GM21619 (cell line): Measurements from ENCODE around the gene ASXL1.

Source experiments
- ATAC-seq: cut with Tn5 transposase; IDR thresholded peaks from one replicate; pipeline ENCODE4 v1.9.1; 2021; ENCODE audit not compliant: unreplicated experiment

Gene ASXL1

GRCh38 chr20:32437391-32438074, 79.4 kb downstream of the ASXL1 start:
- ATAC-seq = no peak

- ATAC-seq = no peak
Observed at GRCh38 chr20:32438331-32438858, 80.3 kb downstream of the ASXL1 start.

GRCh38 chr20:32439132-32439829, 81.2 kb downstream of the ASXL1 start:
- no peak for ATAC-seq

- no peak for ATAC-seq
Observed at GRCh38 chr20:32440069-32440757, 82.1 kb downstream of the ASXL1 start.

- no peak for ATAC-seq
Observed at GRCh38 chr20:32440758-32441078, 82.6 kb downstream of the ASXL1 start.

GRCh38 chr20:32441638-32442037, 83.5 kb downstream of the ASXL1 start:
- ATAC-seq = no peak

GRCh38 chr20:32442630-32443373, 84.7 kb downstream of the ASXL1 start:
- ATAC-seq = no peak

GRCh38 chr20:32443386-32443974, 85.3 kb downstream of the ASXL1 start:
- no peak for ATAC-seq

GRCh38 chr20:32444474-32445220, 86.5 kb downstream of the ASXL1 start:
- ATAC-seq = no peak

GRCh38 chr20:32445539-32446273, 87.6 kb downstream of the ASXL1 start:
- ATAC-seq = no peak

GRCh38 chr20:32446301-32447100, 88.4 kb downstream of the ASXL1 start:
- ATAC-seq = no peak

- no peak for ATAC-seq
Observed at GRCh38 chr20:32447136-32448027, 89.3 kb downstream of the ASXL1 start.

- no peak for ATAC-seq
Observed at GRCh38 chr20:32448306-32449056, 90.3 kb downstream of the ASXL1 start.

GRCh38 chr20:32449057-32449889, 91.1 kb downstream of the ASXL1 start:
- no peak for ATAC-seq

- ATAC-seq = no peak
Observed at GRCh38 chr20:32449890-32450401, 91.8 kb downstream of the ASXL1 start.
